Suprapubic skin (tissue), 4 donors: Measurements from ENCODE around the gene SMOC2. TPM values are rescaled to one million over a fixed set of nuclear protein-coding genes. Genes with fewer than 3 reads are reported as not detected.

Source experiments
- DNase-seq, 2 donors: peaks; one replicate each; pipeline ENCODE4 v3.0.0-alpha.2; 2019; ENCODE audit warnings: low spot score in 2 of 2
- H3K27ac ChIP-seq: fragments of 200-600 bp; sonication (generic); one replicate; pipeline ENCODE4 v1.5.1; 2019
- H3K27me3 ChIP-seq: fragments of 200-600 bp; sonication (generic); one replicate; pipeline ENCODE4 v1.5.1; 2019
- H3K36me3 ChIP-seq: fragments of 200-600 bp; sonication (generic); one replicate; pipeline ENCODE4 v1.5.1; 2019
- H3K4me1 ChIP-seq: fragments of 200-600 bp; sonication (generic); one replicate; pipeline ENCODE4 v1.5.1; 2019
- H3K4me3 ChIP-seq: fragments of 200-600 bp; sonication (generic); one replicate; pipeline ENCODE4 v1.5.1; 2019; ENCODE audit warnings: mild to moderate bottlenecking
- H3K9me3 ChIP-seq: fragments of 200-600 bp; sonication (generic); one replicate; pipeline ENCODE4 v1.5.1; 2019
- EP300 ChIP-seq: sonication (generic); formaldehyde crosslinking; IDR thresholded peaks from one replicate; pipeline ENCODE4 v1.6.1; 2017; ENCODE audit warnings: antibody characterized with exemption
- POLR2A ChIP-seq, 2 donors: fragments of 450-650 bp; IDR thresholded peaks; one replicate each; pipeline ENCODE4 v1.6.1; 2017; ENCODE audit warnings: antibody characterized with exemption in 2 of 2, mild to moderate bottlenecking in 2 of 2, moderate library complexity in 2 of 2
- POLR2AphosphoS5 ChIP-seq, 3 donors: sonication (generic); formaldehyde crosslinking; IDR thresholded peaks; one replicate each; pipeline ENCODE4 v1.6.1; 2017; ENCODE audit warnings: antibody characterized with exemption in 3 of 3
- WGBS: methylation state at CpG from one replicate; pipeline ENCODE4 v1.1.5; 2018; 5-methylcytosine and 5-hydroxymethylcytosine counted together
- total RNA-seq, 4 donors: library from RNA; depleted of rRNA; stranded (reverse); fragments of >200 nt; gene quantifications; one replicate each; pipeline ENCODE4 v1.1.0, GENCODE V29; 2016
- TF ChIP-seq, protein P1 (sequence below), 2 donors: fragments of 200-600 bp in 1 of 2; fragments of 450-650 bp in 1 of 2; sonication (generic) in 1 of 2; IDR thresholded peaks; one replicate each; pipeline ENCODE4 v1.5.1; 2016 to 2019; ENCODE audit warnings: antibody characterized with exemption in 2 of 2, mild to moderate bottlenecking in 1 of 2, moderate library complexity in 1 of 2

SMOC2 gene
- total RNA-seq, 4 donors from 2014 or later: 16.2 to 22.9 (median 18.8) TPM

DNA sequence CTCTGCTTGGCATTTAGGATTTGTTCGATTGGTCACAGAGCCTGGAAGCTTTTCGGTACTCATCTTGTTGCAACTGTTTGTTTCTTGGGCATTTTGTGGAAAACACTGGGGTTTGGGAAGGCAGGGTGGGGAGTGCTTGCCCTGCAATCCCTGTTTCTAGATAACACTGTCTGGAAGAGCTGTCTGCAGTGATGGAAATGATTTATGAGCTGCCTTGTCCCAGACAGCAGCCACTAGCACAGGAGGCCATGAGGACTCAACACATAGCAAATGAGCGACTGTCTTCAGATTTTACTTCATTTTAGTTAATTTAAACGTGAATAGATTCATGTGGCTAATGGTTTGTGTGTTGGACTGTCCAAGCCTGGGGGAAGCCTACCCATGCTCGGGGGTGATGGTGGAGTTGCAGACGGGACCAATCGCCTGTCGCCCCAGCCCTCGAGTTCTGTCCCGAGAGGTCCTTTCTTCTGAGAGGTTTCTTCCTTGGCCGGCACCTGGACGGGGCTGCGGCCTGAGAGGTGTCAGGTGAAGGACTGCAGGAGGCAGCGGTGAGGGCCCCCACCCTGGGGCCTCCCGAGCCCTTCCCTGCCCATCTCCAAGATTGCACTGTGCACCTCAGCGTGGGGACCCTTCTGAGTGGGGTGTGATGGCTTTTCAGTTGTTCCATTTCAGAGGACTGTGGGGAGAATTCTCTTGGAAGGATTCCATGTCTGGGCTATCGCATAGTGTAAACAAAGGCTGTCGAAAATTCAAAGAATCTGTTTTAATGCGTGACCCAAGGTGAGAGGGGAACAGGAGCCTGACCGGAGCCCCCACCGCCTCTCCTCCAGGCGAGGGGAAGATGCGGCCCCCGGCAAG is 55.4 kb downstream of the SMOC2 start:
- H3K36me3 ChIP-seq: no peaks in the 10 kb centered on the region
- 92% methylated on average over 20 of the region's 24 CpGs for WGBS
- no peaks in the 10 kb centered on the region for H3K27me3 ChIP-seq
- no peak overlapping the region for H3K27ac ChIP-seq
- TF ChIP-seq EP300 (no peak), POLR2A (IDR thresholded peaks at IDR 0.05) (no peak), POLR2AphosphoS5 (IDR thresholded peaks at IDR 0.05) (no peak)
- TF ChIP-seq, protein P1, sequence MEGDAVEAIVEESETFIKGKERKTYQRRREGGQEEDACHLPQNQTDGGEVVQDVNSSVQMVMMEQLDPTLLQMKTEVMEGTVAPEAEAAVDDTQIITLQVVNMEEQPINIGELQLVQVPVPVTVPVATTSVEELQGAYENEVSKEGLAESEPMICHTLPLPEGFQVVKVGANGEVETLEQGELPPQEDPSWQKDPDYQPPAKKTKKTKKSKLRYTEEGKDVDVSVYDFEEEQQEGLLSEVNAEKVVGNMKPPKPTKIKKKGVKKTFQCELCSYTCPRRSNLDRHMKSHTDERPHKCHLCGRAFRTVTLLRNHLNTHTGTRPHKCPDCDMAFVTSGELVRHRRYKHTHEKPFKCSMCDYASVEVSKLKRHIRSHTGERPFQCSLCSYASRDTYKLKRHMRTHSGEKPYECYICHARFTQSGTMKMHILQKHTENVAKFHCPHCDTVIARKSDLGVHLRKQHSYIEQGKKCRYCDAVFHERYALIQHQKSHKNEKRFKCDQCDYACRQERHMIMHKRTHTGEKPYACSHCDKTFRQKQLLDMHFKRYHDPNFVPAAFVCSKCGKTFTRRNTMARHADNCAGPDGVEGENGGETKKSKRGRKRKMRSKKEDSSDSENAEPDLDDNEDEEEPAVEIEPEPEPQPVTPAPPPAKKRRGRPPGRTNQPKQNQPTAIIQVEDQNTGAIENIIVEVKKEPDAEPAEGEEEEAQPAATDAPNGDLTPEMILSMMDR (IDR thresholded peaks at IDR 0.05): no peak
- no peak for DNase-seq
- no peak overlapping the region for H3K4me3 ChIP-seq
- H3K9me3 ChIP-seq: no peaks in the 10 kb centered on the region
- no peaks in the 10 kb centered on the region for H3K4me1 ChIP-seq

DNA sequence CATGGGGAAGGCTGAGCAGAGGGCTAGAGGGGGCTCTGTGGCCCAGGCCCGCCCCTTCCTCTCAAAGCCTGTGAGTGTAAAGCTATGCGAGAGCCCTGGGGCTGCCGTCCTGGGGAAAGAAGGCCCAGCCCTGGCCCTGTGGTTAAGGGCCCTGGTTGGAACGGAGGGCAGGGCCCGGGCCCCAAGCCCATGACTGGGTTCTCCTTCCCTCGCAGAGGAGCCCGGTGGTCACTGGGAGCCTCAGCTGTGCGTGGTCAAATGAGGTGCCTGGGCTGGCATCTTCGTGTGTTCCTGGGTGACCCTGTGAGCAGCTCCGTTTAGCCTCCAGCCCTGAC is 56.0 kb downstream of the SMOC2 start:
- TF ChIP-seq, protein P1 (IDR thresholded peaks at IDR 0.05): no peak
- TF ChIP-seq POLR2AphosphoS5 (IDR thresholded peaks at IDR 0.05) (no peak), POLR2A (IDR thresholded peaks at IDR 0.05) (no peak), EP300 (no peak)
- WGBS: 89% methylated on average over 4 of the region's 10 CpGs
- DNase-seq: no peak
- H3K27me3 ChIP-seq: no peaks in the 10 kb centered on the region
- no peaks in the 10 kb centered on the region for H3K36me3 ChIP-seq
- no peaks in the 10 kb centered on the region for H3K9me3 ChIP-seq
- H3K4me1 ChIP-seq: no peaks in the 10 kb centered on the region
- H3K27ac ChIP-seq: no peak overlapping the region
- H3K4me3 ChIP-seq: no peak overlapping the region

DNA sequence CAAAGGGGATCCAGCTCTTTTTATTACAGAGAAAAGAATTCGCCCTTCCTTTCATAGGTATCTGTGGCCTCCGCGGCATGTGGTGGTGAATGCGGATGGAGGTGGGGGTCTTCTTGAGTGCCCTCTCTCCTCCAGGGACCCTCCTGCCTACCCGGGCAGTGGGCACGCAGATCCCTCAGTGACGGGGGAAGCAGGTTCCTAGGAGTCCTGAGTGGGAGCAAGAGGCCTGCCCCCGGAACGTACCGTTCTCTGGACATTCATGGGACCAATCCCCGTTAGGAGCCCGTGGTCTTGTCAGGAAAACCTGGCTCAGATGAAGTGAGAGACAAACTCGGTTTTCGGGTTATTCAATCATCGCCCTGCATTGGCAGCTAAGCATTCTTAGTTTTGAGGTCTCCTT is 56.4 kb downstream of the SMOC2 start:
- Histone ChIP-seq H3K27ac (no peak overlapping the region), H3K4me3 (no peak overlapping the region), H3K4me1 (no peaks in the 10 kb centered on the region), H3K9me3 (no peaks in the 10 kb centered on the region), H3K27me3 (no peaks in the 10 kb centered on the region), H3K36me3 (no peaks in the 10 kb centered on the region)
- TF ChIP-seq EP300 (no peak), POLR2AphosphoS5 (IDR thresholded peaks at IDR 0.05) (no peak), POLR2A (IDR thresholded peaks at IDR 0.05) (no peak)
- TF ChIP-seq, protein P1 (IDR thresholded peaks at IDR 0.05): no peak
- no peak for DNase-seq
- WGBS: 88% methylated on average over 12 of the region's 15 CpGs

DNA sequence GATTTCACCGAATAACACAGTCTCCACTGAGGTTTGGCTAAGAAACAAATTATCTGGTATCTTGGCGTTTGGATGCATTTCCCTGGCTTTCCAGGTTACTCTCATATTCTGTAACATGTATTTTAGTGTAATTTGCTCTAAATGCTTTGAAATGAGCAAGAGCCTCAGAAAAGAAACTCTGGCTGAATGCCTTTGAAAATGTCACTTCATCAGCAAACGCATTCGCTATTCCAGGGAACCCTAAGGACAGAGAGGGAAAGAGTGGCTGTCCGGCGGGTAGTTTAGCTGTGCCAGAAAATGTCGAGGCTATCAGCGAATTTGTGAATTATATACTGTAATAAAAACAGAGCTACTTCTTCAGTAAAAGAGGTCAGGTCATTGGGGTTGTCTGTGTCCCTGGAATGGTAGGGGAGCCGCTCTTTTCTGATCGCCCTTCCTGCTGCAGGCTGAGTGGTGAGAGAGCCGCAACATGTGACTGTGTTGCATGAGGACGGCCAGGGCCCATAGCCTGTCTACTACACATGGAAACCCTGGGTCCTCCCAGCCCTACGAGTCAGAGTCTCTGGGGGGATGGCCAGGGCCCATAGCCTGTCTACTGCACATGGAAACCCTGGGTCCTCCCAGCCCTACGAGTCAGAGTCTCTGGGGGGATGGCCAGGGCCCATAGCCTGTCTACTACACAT is 57.3 kb downstream of the SMOC2 start:
- Histone ChIP-seq H3K27ac (no peak overlapping the region), H3K9me3 (no peaks in the 10 kb centered on the region), H3K4me1 (no peaks in the 10 kb centered on the region), H3K4me3 (no peak overlapping the region), H3K27me3 (no peaks in the 10 kb centered on the region), H3K36me3 (no peaks in the 10 kb centered on the region)
- TF ChIP-seq POLR2AphosphoS5 (IDR thresholded peaks at IDR 0.05): no peak
- TF ChIP-seq EP300: no peak
- no peak for TF ChIP-seq POLR2A (IDR thresholded peaks at IDR 0.05)
- 88% methylated on average over 13 of the region's 14 CpGs for WGBS
- no peak for DNase-seq

DNA sequence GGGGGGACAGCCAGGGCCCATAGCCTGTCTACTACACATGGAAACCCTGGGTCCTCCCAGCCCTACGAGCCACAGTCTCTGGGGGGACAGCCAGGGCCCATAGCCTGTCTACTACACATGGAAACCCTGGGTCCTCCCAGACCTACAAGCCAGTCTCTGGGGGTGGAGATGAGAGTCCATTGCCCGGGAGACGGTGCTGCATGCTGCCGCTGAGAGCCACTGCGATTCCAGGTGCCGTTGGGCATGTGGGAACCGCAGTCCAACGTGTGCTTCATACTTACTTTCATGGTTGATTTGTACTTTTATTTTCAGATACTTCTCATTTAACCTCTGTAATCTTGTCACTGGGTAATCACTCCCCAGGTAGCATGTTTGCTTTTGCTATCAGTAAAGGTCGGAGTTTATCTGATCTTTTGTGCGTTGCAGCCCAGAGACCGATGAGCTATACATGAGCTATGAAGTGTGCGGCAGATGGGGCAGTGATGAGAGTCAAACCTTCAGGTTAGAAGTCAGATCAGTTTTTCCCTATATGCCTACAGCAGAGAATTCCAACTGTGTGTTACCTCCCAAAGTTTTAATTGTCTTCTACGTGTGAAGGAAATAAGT is 58.2 kb downstream of the SMOC2 start:
- H3K4me1 ChIP-seq: no peaks in the 10 kb centered on the region
- no peak for DNase-seq
- no peak for TF ChIP-seq POLR2AphosphoS5 (IDR thresholded peaks at IDR 0.05)
- TF ChIP-seq, protein P1 (IDR thresholded peaks at IDR 0.05): no peak
- TF ChIP-seq EP300: no peak
- TF ChIP-seq POLR2A (IDR thresholded peaks at IDR 0.05): no peak
- no peak overlapping the region for H3K4me3 ChIP-seq
- no peaks in the 10 kb centered on the region for H3K27me3 ChIP-seq
- no peaks in the 10 kb centered on the region for H3K36me3 ChIP-seq
- H3K9me3 ChIP-seq: no peaks in the 10 kb centered on the region
- H3K27ac ChIP-seq: no peak overlapping the region
- 89% methylated on average over 13 of the region's 13 CpGs for WGBS
